Right renal cortex interstitium (tissue), 3 donors: ENCODE results near the gene CDH10. TPM values are rescaled to one million over a fixed set of nuclear protein-coding genes. Genes with fewer than 3 reads are reported as not detected.

Experiments
- DNase-seq, 3 donors: peaks; one replicate each; pipeline ENCODE4 v3.0.0-alpha.2; 2013; ENCODE audit warnings: low read depth in 3 of 3, low spot score in 2 of 3
- polyA plus RNA-seq, 3 donors: library from polyadenylated mRNA; unstranded; fragments of 120-200 nt; gene quantifications; one replicate each; pipeline ENCODE4 v1.2.1, GENCODE V29; 2013; ENCODE audit not compliant: insufficient read length in 3 of 3

Gene CDH10
- polyA plus RNA-seq, 3 donors, result 6.3 to 12.0 (median 8.9) TPM

- no peak for DNase-seq
These were observed 152.5 kb downstream of the CDH10 start for GRCh38 chr5:24492229-24492628.

GRCh38 chr5:24491490-24491889 is 153.3 kb downstream of the CDH10 start:
- DNase-seq, result no peak

- DNase-seq, result no peak
These were observed 157.2 kb downstream of the CDH10 start for GRCh38 chr5:24487368-24488229.

- DNase-seq, result no peak
These were observed 163.8 kb downstream of the CDH10 start for GRCh38 chr5:24480952-24481351.

- DNase-seq, result no peak
These were observed 166.8 kb downstream of the CDH10 start for GRCh38 chr5:24477958-24478357.

- DNase-seq, result no peak
These were observed 169.7 kb downstream of the CDH10 start for GRCh38 chr5:24475101-24475500.

- DNase-seq, result no peak
These were observed 170.1 kb downstream of the CDH10 start for GRCh38 chr5:24474685-24475084.

- DNase-seq, result no peak
These were observed 172.3 kb downstream of the CDH10 start for GRCh38 chr5:24472518-24472917.

GRCh38 chr5:24444414-24444813 is 200.4 kb downstream of the CDH10 start:
- no peak for DNase-seq

- no peak for DNase-seq
These were observed 205.3 kb downstream of the CDH10 start for GRCh38 chr5:24439465-24439864.
